ENCODE data around the gene PLPP2.

DNA sequence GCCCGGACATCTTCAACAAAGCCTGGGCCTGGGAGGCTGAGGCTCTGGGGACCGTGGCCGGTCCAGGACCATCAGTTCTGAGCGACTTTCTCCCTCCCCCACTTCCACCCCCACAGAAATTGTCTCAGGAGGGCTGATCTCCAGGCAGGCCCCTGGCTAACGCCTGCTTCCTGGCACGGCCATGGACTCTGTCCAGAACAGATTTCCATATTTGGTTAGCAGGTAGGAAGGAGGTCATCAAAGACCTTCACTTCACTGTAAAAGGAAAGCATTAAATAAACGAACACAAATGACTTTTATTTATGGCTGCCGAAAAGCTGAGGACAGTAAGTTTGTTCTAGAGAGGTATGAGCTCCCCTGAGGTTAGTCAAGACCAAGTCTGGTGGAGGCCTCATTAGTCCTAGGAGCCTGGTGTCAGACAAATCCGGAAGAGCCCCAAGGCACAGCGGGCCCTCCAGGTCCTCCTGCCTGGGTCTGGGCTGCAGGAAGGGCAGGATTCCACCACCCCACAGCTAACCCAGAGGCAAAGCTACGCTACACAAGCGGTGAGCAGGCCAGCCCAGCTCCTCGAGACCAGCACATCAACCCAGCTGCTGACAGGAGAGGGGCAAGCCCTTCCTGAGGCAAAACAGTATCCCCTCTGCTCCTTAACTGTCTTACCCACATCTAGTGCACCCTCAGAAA is 4.6 kb upstream of the PLPP2 start:
- TF ChIP-seq POLR2A (IDR thresholded peaks at IDR 0.05; ENCODE audit: low read length) (no peak), GATA1 (IDR thresholded peaks at IDR 0.05; ENCODE audit: low read depth, low read length) (no peak)

All from erythroblast (primary cell).